ENCODE data around the gene ERV3-1. TPM values are rescaled to one million over a fixed set of nuclear protein-coding genes. Genes with fewer than 3 reads are reported as not detected.

ERV3-1 gene
- total RNA-seq, 2 donors from 2014 or later, result 38.2 to 44.6 TPM

DNA sequence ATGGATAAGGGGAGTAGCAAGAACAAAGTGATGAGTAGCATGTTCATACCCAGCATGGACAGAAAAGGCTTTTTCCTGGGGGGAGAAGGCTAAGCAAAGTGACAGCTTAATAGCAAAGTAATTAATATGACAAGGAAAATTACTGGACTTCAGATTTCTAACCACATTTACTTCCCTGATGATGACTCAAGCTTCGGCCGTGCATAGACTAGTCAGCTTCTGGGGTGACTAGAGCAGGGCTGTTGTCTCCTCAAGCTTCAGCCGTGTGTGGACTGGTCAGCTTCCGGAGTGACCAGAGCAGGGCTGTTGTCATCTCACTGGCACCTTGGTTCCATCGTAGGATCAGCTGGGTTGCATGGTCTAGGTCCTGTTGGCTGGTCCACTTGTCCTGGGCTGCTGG is 13.5 kb downstream of the ERV3-1 start:
- Histone ChIP-seq H3K4me1 (ENCODE audit: control insufficient read depth, insufficient read depth, low read length) (no peaks in the 10 kb centered on the region), H3K4me3 (ENCODE audit: low read length) (no peak overlapping the region), H3K9ac (ENCODE audit: extremely low read depth, low read length, poor library complexity, severe bottlenecking) (no peak overlapping the region), H3K36me3 (ENCODE audit: control insufficient read depth, insufficient read depth, low read length) (peaks cover 58% of the 10 kb centered on the region), H3K27ac (ENCODE audit: low read depth, low read length) (no peak overlapping the region), H3K9me3 (ENCODE audit: control insufficient read depth, low read length) (peaks cover 94% of the 10 kb centered on the region), H3K27me3 (ENCODE audit: control insufficient read depth, insufficient read depth, low read length, poor library complexity, severe bottlenecking) (no peaks in the 10 kb centered on the region)
- 92 to 97% methylated on average over 4 to 5 of the region's 5 CpGs for WGBS, 2 experiments (ENCODE audit: insufficient coverage in 1 of 2, insufficient read length in 1 of 2)
- H3K4me3 Mint-ChIP-seq, result no peak overlapping the region
- no peak for DNase-seq
- H3K27me3 Mint-ChIP-seq (ENCODE audit: insufficient read depth), result no peaks in the 10 kb centered on the region
- peaks cover 84% of the 10 kb centered on the region for H3K36me3 Mint-ChIP-seq (ENCODE audit: low read depth)
- H3K4me1 Mint-ChIP-seq, result no peaks in the 10 kb centered on the region
- no peak for TF ChIP-seq CTCF (conservative IDR thresholded peaks at IDR 0.05)
- peaks cover 92% of the 10 kb centered on the region for H3K9me3 Mint-ChIP-seq
- no peak overlapping the region for H3K27ac Mint-ChIP-seq

DNA sequence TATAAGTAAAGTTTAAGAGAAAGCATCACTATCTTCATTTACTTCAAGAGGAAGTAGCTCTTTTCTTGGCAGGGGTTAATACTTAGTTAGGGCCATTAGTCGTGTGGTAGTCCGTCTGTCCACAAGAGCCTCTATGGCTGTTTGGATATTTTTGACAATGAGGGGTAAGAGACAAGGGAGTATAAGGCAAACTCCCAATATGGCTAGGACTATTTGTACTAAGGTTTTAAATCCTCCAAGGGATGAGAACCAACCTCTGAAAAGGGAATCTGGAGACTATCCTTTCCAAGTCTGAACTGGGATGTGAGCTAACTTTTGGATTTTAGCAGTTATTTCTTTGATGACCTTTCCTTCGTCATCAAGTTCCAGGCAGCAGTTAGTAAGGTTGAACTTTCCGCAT is 15.6 kb downstream of the ERV3-1 start, which contains the start of gene ZNF117:
Gene ZNF117, minus strand, starts transcription at position 101 of the 400 bp plus-strand sequence.
- Mint-ChIP-seq H3K9me3 (peaks cover 95% of the 10 kb centered on the region), H3K27me3 (ENCODE audit: insufficient read depth) (no peaks in the 10 kb centered on the region), H3K4me1 (no peaks in the 10 kb centered on the region)

GRCh38 chr7:64990216-64990615 is 16.3 kb downstream of the ERV3-1 start:
- Histone ChIP-seq H3K27ac (ENCODE audit: low read depth, low read length) (no peak overlapping the region), H3K9me3 (ENCODE audit: control insufficient read depth, low read length) (peaks cover 94% of the 10 kb centered on the region), H3K27me3 (ENCODE audit: control insufficient read depth, insufficient read depth, low read length, poor library complexity, severe bottlenecking) (no peaks in the 10 kb centered on the region), H3K9ac (ENCODE audit: extremely low read depth, low read length, poor library complexity, severe bottlenecking) (no peak overlapping the region), H3K36me3 (ENCODE audit: control insufficient read depth, insufficient read depth, low read length) (peaks cover 67% of the 10 kb centered on the region), H3K4me3 (ENCODE audit: low read length) (peak overlapping the region; percentile 36), H3K4me1 (ENCODE audit: control insufficient read depth, insufficient read depth, low read length) (no peaks in the 10 kb centered on the region)
- no peak for DNase-seq
- Mint-ChIP-seq H3K27me3 (ENCODE audit: insufficient read depth) (no peaks in the 10 kb centered on the region), H3K4me3 (no peak overlapping the region), H3K9me3 (peaks cover 94% of the 10 kb centered on the region), H3K4me1 (no peaks in the 10 kb centered on the region), H3K27ac (no peak overlapping the region), H3K36me3 (ENCODE audit: low read depth) (peaks cover 87% of the 10 kb centered on the region)
- WGBS, 2 experiments (ENCODE audit: insufficient coverage in 1 of 2, insufficient read length in 1 of 2), result 95 to 100% methylated on average over 4 to 7 of the region's 7 CpGs
- TF ChIP-seq CTCF (conservative IDR thresholded peaks at IDR 0.05), result no peak

More for the DNA sequence above, 15.6 kb downstream of the ERV3-1 start, which contains the start of gene ZNF117:
- Histone ChIP-seq H3K4me1 (ENCODE audit: control insufficient read depth, insufficient read depth, low read length) (no peaks in the 10 kb centered on the region), H3K27ac (ENCODE audit: low read depth, low read length) (no peak within 1 kb of the TSS), H3K36me3 (ENCODE audit: control insufficient read depth, insufficient read depth, low read length) (peaks cover 66% of the 10 kb centered on the region), H3K9me3 (ENCODE audit: control insufficient read depth, low read length) (peaks cover 94% of the 10 kb centered on the region), H3K9ac (ENCODE audit: extremely low read depth, low read length, poor library complexity, severe bottlenecking) (no peak within 1 kb of the TSS), H3K27me3 (ENCODE audit: control insufficient read depth, insufficient read depth, low read length, poor library complexity, severe bottlenecking) (no peaks in the 10 kb centered on the region), H3K4me3 (ENCODE audit: low read length) (peak within 1 kb of the TSS; percentile 39)
- Mint-ChIP-seq H3K36me3 (ENCODE audit: low read depth) (peaks cover 88% of the 10 kb centered on the region), H3K4me3 (no peak within 1 kb of the TSS), H3K27ac (no peak within 1 kb of the TSS)
- no peak for DNase-seq
- TF ChIP-seq CTCF (conservative IDR thresholded peaks at IDR 0.05), result no peak
- WGBS, 2 experiments (ENCODE audit: insufficient coverage in 1 of 2, insufficient read length in 1 of 2), result 93 to 100% methylated on average over 2 to 4 of the region's 4 CpGs
